Inflammatory macrophage treated with lipopolysaccharide for 4 hours (primary cell): ENCODE data around the gene ALDH3B1.
A peak's percentile ranks its signal among the peaks of the same experiment; 100 is the strongest.

ENCODE experiments used
- DNase-seq: peaks from one replicate; pipeline ENCODE4 v3.0.0-alpha.2; 2020

The ALDH3B1 gene

GRCh38 chr11:68014157-68014946 is 4.2 kb downstream of the ALDH3B1 start:
- DNase-seq = peak; percentile 63

GRCh38 chr11:68014947-68015447 is 4.9 kb downstream of the ALDH3B1 start:
- DNase-seq = no peak

DNA sequence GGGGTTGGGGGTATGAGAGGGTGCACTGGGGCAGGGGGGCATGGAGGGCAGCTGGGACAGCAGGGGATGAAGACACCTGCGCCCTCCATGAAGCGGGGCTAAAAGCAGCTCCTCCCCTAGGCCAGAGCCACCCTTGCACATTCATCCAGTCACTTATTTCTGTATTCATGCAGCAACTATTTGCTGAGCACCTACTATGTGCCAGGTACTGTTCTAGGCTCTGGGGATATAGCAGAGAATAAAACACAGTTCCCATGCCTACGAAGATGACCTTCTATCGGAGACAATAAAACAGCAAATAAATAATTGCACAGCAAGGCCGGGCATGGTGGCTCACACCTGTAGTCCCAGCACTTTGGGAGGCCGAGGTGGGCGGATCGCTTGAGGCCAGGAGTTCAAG is 5.3 kb downstream of the ALDH3B1 start:
- no peak for DNase-seq

DNA sequence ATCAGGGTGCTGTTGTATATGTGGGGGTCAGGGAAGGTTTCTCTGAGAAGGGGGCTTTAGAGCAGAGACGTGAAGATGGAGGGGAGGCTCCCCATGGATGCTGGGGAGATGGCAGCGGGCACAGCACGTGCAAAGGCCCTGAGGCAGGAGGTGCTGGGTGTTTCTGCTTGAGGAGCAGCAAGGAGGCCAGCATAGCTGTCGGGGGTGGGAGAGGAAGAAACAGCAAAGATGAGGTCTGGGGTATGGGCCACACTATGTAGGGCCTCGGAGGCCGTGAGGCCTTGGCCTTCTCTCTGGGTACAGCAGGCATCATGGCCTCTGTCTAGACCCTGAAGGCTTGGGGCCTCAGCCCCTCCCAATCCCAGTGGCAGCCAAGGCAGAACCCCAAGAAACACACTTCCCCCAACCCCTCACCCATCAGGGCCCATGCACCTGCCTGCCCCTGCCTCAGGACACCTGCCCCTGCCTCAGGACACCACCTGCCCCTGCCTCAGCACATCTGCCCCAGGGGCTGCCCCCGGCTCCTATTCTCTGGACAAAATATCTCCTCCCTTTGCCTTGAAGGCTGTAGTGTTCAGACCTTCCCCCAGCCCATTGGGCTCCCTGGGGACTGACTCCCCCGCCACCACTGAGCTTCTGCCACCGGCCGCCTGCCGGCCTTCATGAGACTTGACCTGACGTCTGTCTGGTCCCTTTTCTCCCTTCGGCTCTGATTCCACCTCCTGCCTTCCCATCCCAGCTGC is 6.2 kb downstream of the ALDH3B1 start:
- no peak for DNase-seq

DNA sequence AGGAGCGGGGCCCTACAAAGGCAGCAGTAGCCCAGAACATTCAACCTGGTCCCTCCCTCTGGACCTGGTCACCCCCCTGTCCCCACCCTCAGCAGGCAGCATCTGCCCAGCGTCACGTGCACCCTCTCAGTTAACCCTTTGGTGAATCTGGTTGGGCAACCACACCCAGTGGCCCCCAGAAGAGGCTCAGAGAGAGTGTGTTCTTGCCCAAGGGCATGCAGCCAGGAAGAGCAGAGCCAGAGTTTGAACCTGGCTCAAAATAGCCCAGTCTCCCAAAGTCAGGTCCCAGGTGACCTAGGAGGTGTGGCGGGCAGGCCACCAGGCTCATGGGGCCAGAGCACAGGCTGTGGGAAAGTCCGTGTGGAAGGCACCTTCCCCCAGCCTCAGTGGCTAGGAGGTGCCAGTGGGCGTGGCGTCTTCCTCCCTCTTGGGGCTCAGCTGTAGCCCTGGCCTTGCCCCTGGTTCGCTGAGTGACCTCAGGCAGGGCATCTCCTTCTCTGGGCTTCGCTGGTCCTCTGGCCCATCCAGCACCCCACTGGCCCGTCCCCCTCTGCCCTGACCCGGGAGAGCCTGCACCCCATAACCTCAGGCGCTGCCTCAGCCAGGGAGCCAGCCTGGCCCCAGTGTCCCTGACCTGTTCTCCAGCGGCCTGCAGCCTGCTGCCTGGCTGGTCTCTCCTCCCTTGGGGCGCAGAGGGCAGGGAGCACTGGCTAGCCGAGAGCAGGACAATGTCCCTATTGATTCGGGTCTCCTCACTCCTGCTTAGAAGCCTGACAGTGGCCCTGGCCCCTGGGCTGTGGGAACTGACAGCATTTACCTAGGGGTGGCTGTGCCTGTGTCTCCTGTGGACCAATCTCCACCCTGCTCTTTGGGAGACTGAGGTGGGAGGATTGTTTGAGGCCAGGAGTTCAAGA is 7.0 kb downstream of the ALDH3B1 start:
- DNase-seq = no peak

DNA sequence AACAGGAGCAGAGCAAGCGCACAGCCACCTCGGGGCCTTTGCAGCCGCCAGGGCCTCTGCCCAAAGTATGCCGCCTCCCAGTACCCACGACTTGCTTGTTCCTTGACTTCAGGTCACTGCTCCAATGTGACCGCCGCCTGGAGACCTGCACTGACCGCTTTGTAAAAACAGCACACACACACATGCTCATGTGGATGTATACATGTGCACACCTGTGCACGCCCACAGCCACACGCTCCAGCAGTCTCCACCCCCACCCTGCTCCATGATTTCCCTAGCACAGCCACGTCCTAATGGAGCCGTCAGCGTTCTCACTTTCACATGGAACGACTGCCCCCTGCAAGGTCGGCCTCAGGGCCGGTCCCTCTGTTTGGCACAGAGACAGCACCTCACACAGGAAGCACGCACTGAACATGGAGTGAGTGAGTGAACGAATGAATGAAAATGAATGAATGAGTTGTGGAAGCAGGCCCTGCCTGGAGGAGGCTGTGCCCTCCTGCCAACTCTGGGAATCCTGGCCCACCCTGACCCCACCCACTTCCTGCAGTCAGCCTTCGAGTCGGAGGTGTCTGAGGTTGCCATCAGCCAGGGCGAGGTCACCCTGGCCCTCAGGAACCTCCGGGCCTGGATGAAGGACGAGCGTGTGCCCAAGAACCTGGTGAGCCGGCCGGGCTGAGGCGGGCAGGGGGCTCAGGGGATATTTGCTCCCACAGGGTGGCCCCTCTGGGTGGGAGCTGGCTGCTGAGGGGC is 8.0 kb downstream of the ALDH3B1 start:
- DNase-seq = no peak

- DNase-seq = no peak
Observed at GRCh38 chr11:68018730-68019190, 8.6 kb downstream of the ALDH3B1 start.

GRCh38 chr11:68019486-68019885 is 9.4 kb downstream of the ALDH3B1 start:
- DNase-seq = no peak

DNA sequence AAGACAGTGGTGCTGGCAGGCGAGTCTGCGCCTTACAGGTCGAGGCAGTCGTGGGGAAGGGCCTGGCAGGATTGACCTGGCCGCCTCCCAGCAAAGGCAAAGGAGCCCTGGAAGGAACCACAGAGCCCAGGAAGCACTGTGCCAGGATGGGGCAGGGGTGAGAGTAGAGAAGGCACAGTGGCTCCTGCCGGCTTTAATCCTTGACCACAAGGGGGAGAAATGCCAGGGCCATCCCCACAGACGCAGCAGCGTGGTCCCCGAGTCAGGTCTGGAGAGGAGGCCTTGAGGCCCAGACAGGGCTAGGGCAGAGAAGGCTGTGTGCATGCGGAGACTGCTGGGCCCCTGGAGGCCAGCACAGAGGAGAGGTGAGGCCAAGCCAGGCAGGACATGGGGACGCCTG is 10.4 kb downstream of the ALDH3B1 start:
- DNase-seq = no peak

DNA sequence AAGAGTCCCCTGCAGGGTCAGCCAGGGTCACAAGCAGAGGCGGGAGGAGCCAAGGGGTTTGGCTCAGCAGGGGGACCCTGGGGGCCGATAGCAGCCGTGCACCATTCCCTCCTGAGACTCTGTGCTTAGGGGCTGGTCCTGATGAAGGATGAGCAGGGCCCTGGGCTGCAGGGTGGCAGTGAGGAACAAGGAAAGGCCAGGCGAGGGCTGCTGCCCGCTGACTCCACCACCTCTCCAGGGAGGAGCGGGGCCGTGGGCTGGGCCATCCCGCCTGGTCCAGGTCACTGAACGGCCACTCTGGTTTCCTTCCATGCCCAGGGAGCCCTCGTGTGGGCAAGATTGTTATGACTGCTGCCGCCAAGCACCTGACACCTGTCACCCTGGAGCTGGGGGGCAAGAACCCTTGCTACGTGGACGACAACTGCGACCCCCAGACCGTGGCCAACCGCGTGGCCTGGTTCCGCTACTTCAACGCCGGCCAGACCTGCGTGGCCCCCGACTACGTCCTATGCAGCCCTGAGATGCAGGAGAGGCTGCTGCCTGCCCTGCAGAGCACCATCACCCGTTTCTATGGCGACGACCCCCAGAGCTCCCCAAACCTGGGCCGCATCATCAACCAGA is 11.2 kb downstream of the ALDH3B1 start:
- DNase-seq = no peak

- no peak for DNase-seq
Observed at GRCh38 chr11:68022531-68022930, 12.4 kb downstream of the ALDH3B1 start.

DNA sequence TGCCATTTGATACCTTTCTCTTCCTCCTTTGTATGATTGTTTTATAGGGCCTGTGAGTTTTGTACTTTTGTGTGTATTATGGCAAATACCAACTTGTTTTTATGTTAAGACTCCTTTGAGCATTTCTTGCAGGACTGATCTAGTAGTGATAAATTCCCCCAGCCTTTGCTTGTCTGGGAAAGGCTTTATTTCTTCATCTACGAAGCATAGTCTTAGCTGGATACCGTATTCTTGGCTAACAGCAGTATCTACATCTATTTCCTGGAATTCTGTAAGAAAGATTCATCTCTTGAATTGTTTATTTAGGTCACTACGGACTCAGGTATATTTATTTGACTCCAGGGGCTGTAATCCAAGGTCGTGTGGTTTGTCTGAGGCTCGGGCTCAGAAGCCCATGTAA is 14.4 kb downstream of the ALDH3B1 start:
- DNase-seq = no peak

DNA sequence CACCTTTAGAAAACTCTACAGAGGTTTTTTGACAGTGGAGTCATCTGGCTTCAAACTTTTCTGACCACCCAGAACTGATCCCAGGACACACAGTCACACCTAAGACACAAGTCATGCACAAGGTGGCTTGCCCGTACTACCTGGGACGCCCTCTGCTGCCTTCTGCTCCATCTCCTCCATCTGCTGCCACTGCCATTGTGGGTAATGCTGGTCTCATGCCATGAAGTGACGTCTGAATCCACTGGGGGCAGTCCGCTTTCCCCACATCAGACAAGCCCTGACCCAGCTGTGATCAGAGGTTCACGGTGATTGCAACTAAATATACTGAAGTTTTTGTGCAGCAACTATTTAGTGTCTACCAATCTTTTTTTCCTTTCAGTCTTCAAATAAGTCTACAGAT is 14.9 kb downstream of the ALDH3B1 start:
- no peak for DNase-seq

DNA sequence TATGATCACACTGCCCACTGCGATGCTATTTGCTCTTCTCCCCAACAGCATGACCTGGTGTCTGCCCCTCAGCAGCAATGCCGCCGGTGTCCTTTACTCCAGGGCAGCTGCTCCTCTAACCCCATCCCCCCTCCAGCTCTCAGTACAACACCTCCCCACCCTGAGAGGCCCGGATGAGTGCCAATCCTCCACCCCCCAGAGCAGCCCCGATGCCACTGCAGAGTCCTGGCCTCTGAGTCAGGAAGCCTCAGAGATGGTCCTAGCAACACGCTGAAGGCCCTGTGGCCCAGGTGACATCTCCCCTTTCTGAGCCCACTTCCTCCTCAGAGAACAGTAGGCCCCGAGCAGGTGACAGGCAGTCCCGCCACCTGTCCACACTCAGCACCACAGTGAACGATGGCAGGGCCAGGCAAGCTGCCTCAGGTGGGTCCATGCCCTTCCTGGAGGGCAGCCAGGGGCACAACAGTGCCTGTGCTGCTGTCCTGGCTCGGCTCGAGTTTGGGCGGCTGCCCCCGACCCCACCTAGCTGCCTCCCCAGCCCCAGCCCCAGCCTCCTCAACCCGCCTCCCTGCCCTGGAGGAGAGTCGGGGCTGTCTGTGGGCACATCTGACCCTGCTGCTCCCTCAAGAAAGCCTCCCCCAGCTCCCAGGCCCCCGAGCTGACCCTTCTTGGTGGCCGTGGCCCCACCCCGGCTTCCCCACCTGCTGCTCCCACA is 16.4 kb downstream of the ALDH3B1 start:
- DNase-seq = no peak

GRCh38 chr11:68027667-68028066 is 17.5 kb downstream of the ALDH3B1 start:
- no peak for DNase-seq

- DNase-seq = no peak
Observed at GRCh38 chr11:68028802-68029545, 18.8 kb downstream of the ALDH3B1 start.

DNA sequence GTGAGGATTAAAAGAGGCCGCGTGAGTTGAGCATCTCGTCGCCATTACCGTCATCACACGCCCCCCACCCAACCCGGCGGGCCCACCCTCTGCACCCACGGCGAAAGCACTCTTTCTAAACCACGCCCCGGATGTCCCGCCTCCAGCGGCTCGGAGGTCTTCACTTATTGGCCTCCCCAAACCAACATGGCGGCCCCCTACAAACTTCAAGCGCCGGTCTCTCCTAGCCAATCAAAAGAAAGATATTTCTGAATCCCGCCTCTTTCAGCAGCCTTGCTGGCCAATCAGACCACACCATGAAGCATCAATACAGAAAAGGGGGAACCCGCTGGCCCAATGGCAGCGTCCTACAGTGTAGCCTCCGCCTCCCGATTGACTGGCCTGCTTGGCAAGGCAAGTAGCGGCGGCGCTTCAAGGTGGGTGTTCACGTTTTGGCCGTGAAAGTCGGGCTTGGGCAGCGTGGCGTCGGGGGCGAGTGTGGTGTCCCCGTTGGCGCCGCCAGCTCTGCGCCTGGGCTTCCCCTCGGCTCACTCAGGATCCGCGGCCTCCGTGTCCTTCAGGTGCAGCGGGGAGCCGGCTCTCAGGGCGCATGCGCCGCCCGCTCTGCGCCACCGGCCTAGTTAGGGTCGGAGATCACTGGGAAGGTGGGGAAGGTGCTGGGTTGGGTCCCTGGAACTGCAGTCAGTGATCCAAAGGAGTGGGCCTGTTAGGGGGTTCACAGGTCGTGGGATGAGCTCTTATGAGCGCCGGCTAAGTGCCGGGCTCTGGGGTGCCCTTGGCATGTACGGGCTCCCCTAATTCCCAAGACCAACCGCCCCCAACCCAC is 20.4 kb downstream of the ALDH3B1 start, which contains the start of gene NDUFS8:
TSS of gene NDUFS8 (plus strand) at position 364 of the 826 bp plus-strand sequence. CDS start 1,471 bp downstream, outside the sequence.
- DNase-seq = peak; percentile 99

GRCh38 chr11:68031144-68031464 is 21.0 kb downstream of the ALDH3B1 start:
- DNase-seq = no peak

DNA sequence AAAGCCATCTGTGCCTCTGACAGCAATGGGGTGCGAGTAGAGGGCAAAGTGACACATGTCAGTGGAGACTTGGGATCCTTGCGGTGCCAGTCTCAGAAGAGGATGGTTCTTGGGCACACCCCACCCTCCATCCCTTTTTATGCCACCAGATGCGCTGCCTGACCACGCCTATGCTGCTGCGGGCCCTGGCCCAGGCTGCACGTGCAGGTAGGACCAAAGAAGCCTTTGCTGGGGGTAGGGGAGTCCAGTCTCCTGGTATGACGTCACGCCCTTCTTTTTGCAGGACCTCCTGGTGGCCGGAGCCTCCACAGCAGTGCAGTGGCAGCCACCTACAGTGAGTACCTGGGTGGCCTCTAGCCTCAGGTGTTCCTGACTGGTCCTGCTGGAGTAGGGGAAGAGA is 21.9 kb downstream of the ALDH3B1 start:
- no peak for DNase-seq
